Measurements from ENCODE around the gene IL18. TPM values are rescaled to one million over a fixed set of nuclear protein-coding genes. Genes with fewer than 3 reads are reported as not detected.

IL18 gene
- total and polyA plus RNA-seq, 5 donors from 2014 or later: 1.4 TPM; not detected in 4

Other genes starting within 250 kb of the IL18 start
- gene C11orf52, start 245.2 kb downstream of the IL18 start, total RNA-seq: not detected
- under 1 TPM in 1 of 4 donors, not detected in 3; 0.41 TPM for gene C11orf52, start 245.2 kb downstream of the IL18 start, polyA plus RNA-seq
- 3.9 TPM for gene DIXDC1, start 226.8 kb downstream of the IL18 start, total RNA-seq
- gene DIXDC1, start 226.8 kb downstream of the IL18 start, polyA plus RNA-seq: 1 to 10 TPM in 3 of 4 donors, under 1 TPM in 1; 0.78 to 1.5 (median 1.3) TPM
- gene DLAT, start 138.7 kb downstream of the IL18 start, total RNA-seq: 16.3 TPM
- 10 to 100 TPM; 22.8 to 26.8 (median 24.2) TPM for gene DLAT, start 138.7 kb downstream of the IL18 start, polyA plus RNA-seq
- gene PIH1D2, start 90.1 kb downstream of the IL18 start, total RNA-seq: 0.47 TPM
- gene PIH1D2, start 90.1 kb downstream of the IL18 start, polyA plus RNA-seq: not detected
- gene NKAPD1, start 89.8 kb downstream of the IL18 start, total RNA-seq: 11.2 TPM
- gene NKAPD1, start 89.8 kb downstream of the IL18 start, polyA plus RNA-seq: 10 to 100 TPM; 11.0 to 13.1 (median 11.8) TPM
- 14.5 TPM for gene TIMM8B, start 77.3 kb downstream of the IL18 start, total RNA-seq
- gene TIMM8B, start 77.3 kb downstream of the IL18 start, polyA plus RNA-seq: 10 to 100 TPM; 60.8 to 91.3 (median 75.0) TPM
- gene SDHD, start 77.2 kb downstream of the IL18 start, total RNA-seq: 37.0 TPM
- 100 to 1,000 TPM; 148 to 200 (median 182) TPM for gene SDHD, start 77.2 kb downstream of the IL18 start, polyA plus RNA-seq
- gene TEX12, start 3.3 kb upstream of the IL18 start, total RNA-seq: 0.67 TPM
- gene TEX12, start 3.3 kb upstream of the IL18 start, polyA plus RNA-seq: under 1 TPM in 1 of 4 donors, not detected in 3; 0.44 TPM
- gene BCO2, start 11.4 kb upstream of the IL18 start, total RNA-seq: 0.81 TPM
- not detected for gene BCO2, start 11.4 kb upstream of the IL18 start, polyA plus RNA-seq
- 71.5 TPM for gene PTS, start 62.3 kb upstream of the IL18 start, total RNA-seq
- gene PTS, start 62.3 kb upstream of the IL18 start, polyA plus RNA-seq: 10 to 100 TPM in 2 of 4 donors, 1 to 10 TPM in 2; 7.1 to 12.0 (median 10.4) TPM
- not detected for gene PLET1, start 96.8 kb upstream of the IL18 start, total RNA-seq
- not detected for gene PLET1, start 96.8 kb upstream of the IL18 start, polyA plus RNA-seq

Measured in CD4-positive, CD25-positive, alpha-beta regulatory T cell (primary cell).